Endothelial cell of umbilical vein (primary cell): ENCODE results near the gene ITPKC. TPM values are rescaled to one million over a fixed set of nuclear protein-coding genes. Genes with fewer than 3 reads are reported as not detected.
"Not testable (repeated sequence)": the region's sequence is repeated elsewhere in the genome, so short reads cannot be mapped to it uniquely, and the experiment has no call there.

Experiments
- BruUV-seq: library from RNA; stranded (reverse); fragments of 400-500 nt; replicated peaks from 2 replicates; lab custom pipeline; 2021; lab: Mats Ljungman, UMichigan
- CTCF ChIA-PET: fragments of 300-600, 350-600 bp; sonication (Branson Sonifier 250); formaldehyde crosslinking; loops from one replicate; lab custom pipeline; 2021; ENCODE audit warnings: antibody characterized with exemption, inconsistent platforms; lab: Charles Lee
- POLR2A ChIA-PET: fragments of 300-600, 350-600 bp; sonication (Branson Sonifier 250); formaldehyde crosslinking; loops from one replicate; lab custom pipeline; 2021; ENCODE audit warnings: antibody characterized with exemption, inconsistent platforms; lab: Charles Lee
- DNase-seq: peaks from one replicate; pipeline ENCODE4 v3.0.0-alpha.2; 2011; ENCODE audit warnings: low read depth, low spot score
- FAIRE-seq: peaks from 2 replicates; lab custom pipeline; 2011; peaks lifted over from hg19 to GRCh38; lab: Jason Lieb, UNC
- H2AFZ ChIP-seq: 2 replicates; pipeline ENCODE4 v1.6.0; 2012; ENCODE audit warnings: low read depth, low read length, control low read depth, inconsistent platforms
- H3K27ac ChIP-seq: 2 replicates; pipeline ENCODE4 v1.5.1; 2011; ENCODE audit warnings: low read depth, mild to moderate bottlenecking, control low read depth, low read length, moderate library complexity; ENCODE audit not compliant: insufficient read depth
- H3K27me3 ChIP-seq, 2 experiments: 2 replicates each; pipeline versions ENCODE4 v1.6.0 to v1.6.1; 2011; ENCODE audit warnings: low read length in 2 of 2, mixed read lengths in 1 of 2; ENCODE audit not compliant: control insufficient read depth in 2 of 2, insufficient read depth in 2 of 2
- H3K36me3 ChIP-seq, 2 experiments: 2 replicates in 1 of 2; 3 replicates in 1 of 2; pipeline ENCODE4 v1.5.1; 2011; ENCODE audit warnings: low read length in 2 of 2, mild to moderate bottlenecking in 1 of 2, moderate library complexity in 1 of 2; ENCODE audit not compliant: control insufficient read depth in 2 of 2, insufficient read depth in 2 of 2; ENCODE audit errors: extremely low read depth in 1 of 2
- H3K4me1 ChIP-seq: 3 replicates; pipeline ENCODE4 v1.5.1; 2011; ENCODE audit warnings: mild to moderate bottlenecking, low read length; ENCODE audit not compliant: control insufficient read depth, insufficient read depth; ENCODE audit errors: extremely low read depth
- H3K4me2 ChIP-seq: 2 replicates; pipeline ENCODE4 v1.6.1; 2011; ENCODE audit warnings: low read length, control low read depth, mixed read lengths; ENCODE audit not compliant: insufficient read depth
- H3K4me3 ChIP-seq, 3 experiments: fragments of 200-600 bp in 1 of 3; sonication (generic), shearing (Covaris generic) in 1 of 3; replicated peaks in 1 of 3; 2 replicates each; pipeline ENCODE4 v1.5.1; 2011 to 2016; ENCODE audit warnings: control low read depth in 3 of 3, low read length in 3 of 3, mild to moderate bottlenecking in 2 of 3, inconsistent platforms in 1 of 3, low read depth in 1 of 3, moderate library complexity in 1 of 3; ENCODE audit not compliant: insufficient read depth in 1 of 3
- H3K79me2 ChIP-seq: 2 replicates; pipeline ENCODE4 v1.6.0; 2012; ENCODE audit warnings: low read length, inconsistent platforms; ENCODE audit not compliant: control insufficient read depth, insufficient read depth
- H3K9ac ChIP-seq: replicated peaks from 2 replicates; pipeline ENCODE3; 2011; ENCODE audit warnings: low read length, control low read depth; ENCODE audit not compliant: insufficient read depth; ENCODE audit errors: extremely low read depth
- H3K9me1 ChIP-seq: replicated peaks from 3 replicates; pipeline ENCODE4 v1.6.0; 2011; ENCODE audit warnings: mild to moderate bottlenecking, low read length; ENCODE audit not compliant: control insufficient read depth, insufficient read depth; ENCODE audit errors: extremely low read depth
- H3K9me3 ChIP-seq: replicated peaks from 2 replicates; pipeline ENCODE4 v1.5.1; 2012; ENCODE audit warnings: low read length, inconsistent platforms; ENCODE audit not compliant: control insufficient read depth, insufficient read depth
- H4K20me1 ChIP-seq: replicated peaks from 2 replicates; pipeline ENCODE3; 2011; ENCODE audit warnings: mild to moderate bottlenecking, low read length; ENCODE audit not compliant: control insufficient read depth, insufficient read depth; ENCODE audit errors: extremely low read depth
- EZH2 ChIP-seq: IDR thresholded peaks from 2 replicates; pipeline ENCODE4 v1.6.1; 2012; ENCODE audit warnings: borderline replicate concordance, low read depth, mild to moderate bottlenecking, moderate library complexity, low read length, inconsistent platforms; ENCODE audit not compliant: severe bottlenecking
- FOS ChIP-seq: IDR thresholded peaks from 2 replicates; pipeline ENCODE4 v1.6.1; 2011; ENCODE audit warnings: mild to moderate bottlenecking, low read length, moderate library complexity, borderline replicate concordance; ENCODE audit not compliant: insufficient read depth
- GATA2 ChIP-seq: IDR thresholded peaks from 2 replicates; pipeline ENCODE4 v1.7.0; 2011; ENCODE audit warnings: low read depth, mild to moderate bottlenecking, moderate library complexity, mixed read lengths, low read length; ENCODE audit not compliant: insufficient read length, insufficient read depth
- JUN ChIP-seq: IDR thresholded peaks from 2 replicates; pipeline ENCODE4 v1.6.1; 2011; ENCODE audit warnings: borderline replicate concordance, low read depth; ENCODE audit not compliant: insufficient read length, insufficient read depth
- MYC ChIP-seq: IDR thresholded peaks from one replicate; pipeline ENCODE4 v1.6.1; 2011; ENCODE audit warnings: mild to moderate bottlenecking, low read depth, low read length
- POLR2A ChIP-seq: IDR thresholded peaks from 2 replicates; pipeline ENCODE4 v1.6.1; 2012; ENCODE audit warnings: low read depth, mild to moderate bottlenecking, control low read depth, low read length
- POLR2AphosphoS5 ChIP-seq: IDR thresholded peaks from 2 replicates; pipeline ENCODE4 v1.6.1; 2012; ENCODE audit warnings: low read depth, mild to moderate bottlenecking, control low read depth, low read length, moderate library complexity; ENCODE audit not compliant: insufficient read depth
- dilution Hi-C: fragments of 300-500 bp; cut with MboI; formaldehyde crosslinking; loops from one replicate; pipeline ENCODE4 v1.15.0; 2019; ENCODE audit warnings: low sequenced_read_pairs; ENCODE audit not compliant: extremely low pct_ligation_motif_present
- intact Hi-C: fragments of 100-400 bp; cut with micrococcal nuclease; formaldehyde crosslinking; loops from one replicate; pipeline ENCODE4 v1.10.0; 2022
- polyA plus RNA-seq, 4 experiments: library from polyadenylated mRNA; depleted of rRNA in 3 of 4; stranded (reverse) in 3 of 4; unstranded in 1 of 4; fragments of >200 nt; gene quantifications; 2 replicates each; pipeline versions ENCODE4 v1.2.1 to v1.2.3, GENCODE V29; 2011 to 2012; ENCODE audit warnings: missing spikeins in 1 of 4
- total RNA-seq: library from RNA; stranded (reverse); gene quantifications from 2 replicates; pipeline ENCODE4 v1.2.3, GENCODE V29; 2021
- TF ChIP-seq, protein P1 (sequence below), 2 donors: IDR thresholded peaks; 1 replicate in 1 of 2; 2 replicates in 1 of 2; pipeline ENCODE4 v1.5.1; 2011; ENCODE audit warnings: low read length in 2 of 2, mild to moderate bottlenecking in 2 of 2, moderate library complexity in 2 of 2, control low read depth in 1 of 2, inconsistent platforms in 1 of 2, low read depth in 1 of 2; ENCODE audit not compliant: insufficient read depth in 1 of 2; ENCODE audit errors: extremely low read depth in 1 of 2
- TF ChIP-seq, protein P2 (sequence below): IDR thresholded peaks from 2 replicates; pipeline ENCODE4 v1.6.1; 2011; ENCODE audit not compliant: insufficient read depth, insufficient read length

Gene ITPKC
- total and polyA plus RNA-seq, 2 donors (not counting 3 experiments of a cell fraction or from before 2014, with no cell fraction given): 7.3 to 16.1 TPM

DNA sequence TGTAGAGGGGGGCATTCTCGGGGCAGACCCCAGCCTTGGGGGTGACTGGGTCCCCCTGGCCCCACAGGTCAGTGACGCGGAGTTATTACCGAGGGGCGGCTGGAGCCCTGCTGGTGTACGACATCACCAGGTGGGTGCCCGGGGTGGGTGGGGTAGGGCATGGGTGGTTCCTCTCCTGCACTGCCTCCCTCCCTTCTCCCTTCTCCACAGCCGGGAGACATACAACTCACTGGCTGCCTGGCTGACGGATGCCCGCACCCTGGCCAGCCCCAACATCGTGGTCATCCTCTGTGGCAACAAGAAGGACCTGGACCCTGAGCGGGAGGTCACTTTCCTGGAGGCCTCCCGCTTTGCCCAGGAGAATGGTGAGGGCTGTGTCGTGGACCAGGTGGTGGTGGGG, 66.8 kb downstream of the ITPKC start:
- peaks cover 6% of the 10 kb centered on the region for H3K4me1 ChIP-seq
- FAIRE-seq: no peak
- H3K27ac ChIP-seq: no peak overlapping the region
- H3K4me2 ChIP-seq: no peak overlapping the region
- POLR2A ChIA-PET: no interaction called here
- H3K79me2 ChIP-seq: no peaks in the 10 kb centered on the region
- peaks cover 0 to 5% of the 10 kb centered on the region in 2 experiments for H3K36me3 ChIP-seq
- no peaks in the 10 kb centered on the region for H3K9me3 ChIP-seq
- H3K9me1 ChIP-seq: no peaks in the 10 kb centered on the region
- no peak overlapping the region for H3K4me3 ChIP-seq
- H2AFZ ChIP-seq: no peak overlapping the region
- H3K27me3 ChIP-seq: no peaks in the 10 kb centered on the region
- intact Hi-C loops (no loop called here), dilution Hi-C loops (no loop called here)
- BruUV-seq: no TSS peak
- no peak for DNase-seq
- no peak overlapping the region for H3K9ac ChIP-seq
- H4K20me1 ChIP-seq: no peaks in the 10 kb centered on the region
- CTCF ChIA-PET: interaction anchor here (1.6 to 1.7 kb wide), 2 partner anchors 15 to 149 kb away, joined by 3 to 5 read pairs; partner anchors contain the start of gene EGLN2
- TF ChIP-seq POLR2AphosphoS5: no peak
- TF ChIP-seq GATA2: no peak
- TF ChIP-seq, protein P1, sequence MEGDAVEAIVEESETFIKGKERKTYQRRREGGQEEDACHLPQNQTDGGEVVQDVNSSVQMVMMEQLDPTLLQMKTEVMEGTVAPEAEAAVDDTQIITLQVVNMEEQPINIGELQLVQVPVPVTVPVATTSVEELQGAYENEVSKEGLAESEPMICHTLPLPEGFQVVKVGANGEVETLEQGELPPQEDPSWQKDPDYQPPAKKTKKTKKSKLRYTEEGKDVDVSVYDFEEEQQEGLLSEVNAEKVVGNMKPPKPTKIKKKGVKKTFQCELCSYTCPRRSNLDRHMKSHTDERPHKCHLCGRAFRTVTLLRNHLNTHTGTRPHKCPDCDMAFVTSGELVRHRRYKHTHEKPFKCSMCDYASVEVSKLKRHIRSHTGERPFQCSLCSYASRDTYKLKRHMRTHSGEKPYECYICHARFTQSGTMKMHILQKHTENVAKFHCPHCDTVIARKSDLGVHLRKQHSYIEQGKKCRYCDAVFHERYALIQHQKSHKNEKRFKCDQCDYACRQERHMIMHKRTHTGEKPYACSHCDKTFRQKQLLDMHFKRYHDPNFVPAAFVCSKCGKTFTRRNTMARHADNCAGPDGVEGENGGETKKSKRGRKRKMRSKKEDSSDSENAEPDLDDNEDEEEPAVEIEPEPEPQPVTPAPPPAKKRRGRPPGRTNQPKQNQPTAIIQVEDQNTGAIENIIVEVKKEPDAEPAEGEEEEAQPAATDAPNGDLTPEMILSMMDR (IDR thresholded peaks at IDR 0.05; ENCODE audit: extremely low read depth in 1 of 2, insufficient read depth in 1 of 2, low read depth in 1 of 2, low read length in 2 of 2): no peak
- TF ChIP-seq, protein P2, sequence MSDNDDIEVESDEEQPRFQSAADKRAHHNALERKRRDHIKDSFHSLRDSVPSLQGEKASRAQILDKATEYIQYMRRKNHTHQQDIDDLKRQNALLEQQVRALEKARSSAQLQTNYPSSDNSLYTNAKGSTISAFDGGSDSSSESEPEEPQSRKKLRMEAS: no peak
- no peak for TF ChIP-seq POLR2A
- no peak for TF ChIP-seq EZH2
- TF ChIP-seq JUN: no peak
- TF ChIP-seq MYC: no peak
- TF ChIP-seq FOS: no peak

DNA sequence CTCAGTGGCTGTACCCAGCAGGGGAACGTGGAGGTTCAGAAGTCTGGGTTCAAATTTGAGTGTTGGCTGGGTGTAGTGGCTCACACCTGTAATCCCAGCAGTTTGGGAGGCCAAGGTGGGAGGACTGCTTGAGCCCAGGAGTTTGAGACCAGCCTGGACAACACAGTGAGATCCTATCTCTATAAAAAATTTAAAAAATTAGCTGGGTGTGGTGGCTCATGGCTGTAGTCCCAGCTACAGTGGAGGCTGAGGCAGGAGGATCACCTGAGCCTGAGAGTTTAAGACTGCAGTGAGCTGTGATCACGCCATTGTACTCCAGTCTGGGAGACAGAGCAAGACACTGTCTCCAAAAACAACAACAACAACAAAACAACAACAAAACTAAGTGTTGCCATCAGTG, 67.2 kb downstream of the ITPKC start:
- H3K9ac ChIP-seq, dilution Hi-C loops, H3K4me3 ChIP-seq, H3K4me1 ChIP-seq, FAIRE-seq, H2AFZ ChIP-seq, intact Hi-C loops, H3K27me3 ChIP-seq, DNase-seq, POLR2A ChIA-PET, H3K79me2 ChIP-seq, H3K4me2 ChIP-seq, H3K9me1 ChIP-seq, BruUV-seq, H4K20me1 ChIP-seq, H3K36me3 ChIP-seq, H3K9me3 ChIP-seq, H3K27ac ChIP-seq: not testable (repeated sequence)
- CTCF ChIA-PET: interaction anchor here (1.6 to 1.7 kb wide), 2 partner anchors 14 to 149 kb away, joined by 3 to 5 read pairs; partner anchors contain the start of gene EGLN2
